ENCODE measurements around the gene C6orf89. TPM values are rescaled to one million over a fixed set of nuclear protein-coding genes. Genes with fewer than 3 reads are reported as not detected.
A peak's percentile ranks its signal among the peaks of the same experiment; 100 is the strongest.

Gene C6orf89
- total RNA-seq, 3 donors from 2014 or later: 27.2 to 27.7 (median 27.4) TPM

- peaks cover 44% of the 10 kb centered on the region for H3K4me1 Mint-ChIP-seq (ENCODE audit: low read depth)
These were observed 28.6 kb downstream of the C6orf89 start for GRCh38 chr6:36914227-36914794.

GRCh38 chr6:36915599-36915998, 29.8 kb downstream of the C6orf89 start:
- Mint-ChIP-seq H3K4me1 (ENCODE audit: low read depth) (peaks cover 44% of the 10 kb centered on the region), H3K36me3 (ENCODE audit: insufficient read depth) (peaks cover 25% of the 10 kb centered on the region), H3K4me3 (no peak overlapping the region), H3K9me3 (no peaks in the 10 kb centered on the region), H3K27me3 (ENCODE audit: low read depth) (no peaks in the 10 kb centered on the region)
- ATAC-seq (no peak), DNase-seq (no peak)

More at GRCh38 chr6:36914227-36914794, 28.6 kb downstream of the C6orf89 start:
- peak overlapping the region; percentile 54 for H3K4me3 Mint-ChIP-seq
- peaks cover 21% of the 10 kb centered on the region for H3K36me3 Mint-ChIP-seq (ENCODE audit: insufficient read depth)
- H3K9me3 Mint-ChIP-seq: no peaks in the 10 kb centered on the region
- ATAC-seq (no peak), DNase-seq (no peak)
- no peaks in the 10 kb centered on the region for H3K27me3 Mint-ChIP-seq (ENCODE audit: low read depth)

- ATAC-seq (no peak), DNase-seq (no peak)
- Mint-ChIP-seq H3K27me3 (ENCODE audit: low read depth) (no peaks in the 10 kb centered on the region), H3K36me3 (ENCODE audit: insufficient read depth) (peaks cover 26% of the 10 kb centered on the region), H3K9me3 (no peaks in the 10 kb centered on the region), H3K4me3 (no peak overlapping the region), H3K4me1 (ENCODE audit: low read depth) (peaks cover 40% of the 10 kb centered on the region)
These were observed 30.4 kb downstream of the C6orf89 start for GRCh38 chr6:36916126-36916525.

GRCh38 chr6:36917541-36918193, 31.9 kb downstream of the C6orf89 start:
- Mint-ChIP-seq H3K9me3 (no peaks in the 10 kb centered on the region), H3K27me3 (ENCODE audit: low read depth) (no peaks in the 10 kb centered on the region), H3K4me1 (ENCODE audit: low read depth) (peaks cover 27% of the 10 kb centered on the region), H3K36me3 (ENCODE audit: insufficient read depth) (peaks cover 26% of the 10 kb centered on the region), H3K4me3 (no peak overlapping the region)
- DNase-seq (no peak), ATAC-seq (no peak)

GRCh38 chr6:36920049-36920448, 34.3 kb downstream of the C6orf89 start:
- ATAC-seq (no peak), DNase-seq (no peak)
- no peaks in the 10 kb centered on the region for H3K9me3 Mint-ChIP-seq
- H3K4me3 Mint-ChIP-seq: no peak overlapping the region
- H3K4me1 Mint-ChIP-seq (ENCODE audit: low read depth): peaks cover 7% of the 10 kb centered on the region
- H3K36me3 Mint-ChIP-seq (ENCODE audit: insufficient read depth): peaks cover 24% of the 10 kb centered on the region
- no peaks in the 10 kb centered on the region for H3K27me3 Mint-ChIP-seq (ENCODE audit: low read depth)

DNA sequence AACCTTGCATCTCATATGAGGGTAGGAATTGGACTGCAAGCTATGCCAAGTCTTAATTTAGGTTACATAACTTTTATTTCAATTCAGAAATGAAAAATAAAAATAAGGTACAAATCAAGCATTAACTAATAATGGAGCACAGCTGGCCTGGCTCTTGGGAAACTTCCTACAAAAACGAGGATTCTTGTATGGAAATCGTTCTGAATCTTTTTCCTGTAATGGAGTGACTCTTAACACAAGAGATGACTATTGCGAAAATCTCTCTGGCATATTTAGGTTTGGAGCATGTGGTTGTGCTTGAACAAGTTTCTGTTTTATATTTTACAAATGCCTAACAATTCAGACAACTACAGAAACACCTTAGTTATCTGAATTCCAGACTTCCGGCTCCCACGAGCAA, 34.8 kb downstream of the C6orf89 start:
- H3K4me3 Mint-ChIP-seq: no peak overlapping the region
- no peaks in the 10 kb centered on the region for H3K9me3 Mint-ChIP-seq
- peaks cover 5% of the 10 kb centered on the region for H3K4me1 Mint-ChIP-seq (ENCODE audit: low read depth)
- peaks cover 24% of the 10 kb centered on the region for H3K36me3 Mint-ChIP-seq (ENCODE audit: insufficient read depth)
- H3K27me3 Mint-ChIP-seq (ENCODE audit: low read depth): no peaks in the 10 kb centered on the region
- DNase-seq (no peak), ATAC-seq (no peak)

GRCh38 chr6:36924131-36924530, 38.4 kb downstream of the C6orf89 start:
- no peak for ATAC-seq
- H3K4me3 Mint-ChIP-seq: no peak overlapping the region
- no peaks in the 10 kb centered on the region for H3K27me3 Mint-ChIP-seq (ENCODE audit: low read depth)
- no peak for DNase-seq
- no peaks in the 10 kb centered on the region for H3K9me3 Mint-ChIP-seq
- peaks cover 2% of the 10 kb centered on the region for H3K4me1 Mint-ChIP-seq (ENCODE audit: low read depth)
- peaks cover 22% of the 10 kb centered on the region for H3K36me3 Mint-ChIP-seq (ENCODE audit: insufficient read depth)

DNA sequence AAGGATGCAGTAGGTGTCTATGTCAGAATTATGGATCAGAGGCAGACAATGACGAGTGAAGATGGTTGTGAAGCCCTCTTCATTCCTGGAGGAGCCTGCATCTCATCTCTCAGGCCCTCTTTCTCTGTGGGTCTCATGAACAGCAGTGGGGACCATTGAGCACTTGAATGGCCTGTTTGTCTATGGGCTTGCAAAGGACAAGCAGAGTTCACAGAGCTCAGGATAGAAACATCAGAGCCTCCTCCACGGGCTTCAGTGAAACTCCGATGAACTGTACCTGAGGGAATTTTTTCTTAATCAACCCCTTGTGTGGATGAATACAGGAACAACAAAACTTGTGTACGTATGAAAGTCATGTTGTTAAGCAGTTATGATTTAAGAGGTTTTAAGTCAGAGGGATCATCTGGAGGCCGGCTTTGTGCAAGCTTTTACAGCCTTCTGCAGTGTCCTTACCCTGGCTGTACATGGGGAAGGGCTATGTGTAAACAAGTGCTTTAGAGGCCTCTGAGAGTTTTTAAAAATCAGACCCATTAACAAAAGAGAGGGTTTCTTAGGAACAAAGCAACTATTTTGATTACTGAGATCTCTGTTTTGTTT, 39.1 kb downstream of the C6orf89 start:
- no peak for DNase-seq
- ATAC-seq: no peak
- H3K4me1 Mint-ChIP-seq (ENCODE audit: low read depth): peaks cover 2% of the 10 kb centered on the region
- H3K9me3 Mint-ChIP-seq: no peaks in the 10 kb centered on the region
- peaks cover 16% of the 10 kb centered on the region for H3K36me3 Mint-ChIP-seq (ENCODE audit: insufficient read depth)
- H3K27me3 Mint-ChIP-seq (ENCODE audit: low read depth): no peaks in the 10 kb centered on the region
- H3K4me3 Mint-ChIP-seq: no peak overlapping the region

DNA sequence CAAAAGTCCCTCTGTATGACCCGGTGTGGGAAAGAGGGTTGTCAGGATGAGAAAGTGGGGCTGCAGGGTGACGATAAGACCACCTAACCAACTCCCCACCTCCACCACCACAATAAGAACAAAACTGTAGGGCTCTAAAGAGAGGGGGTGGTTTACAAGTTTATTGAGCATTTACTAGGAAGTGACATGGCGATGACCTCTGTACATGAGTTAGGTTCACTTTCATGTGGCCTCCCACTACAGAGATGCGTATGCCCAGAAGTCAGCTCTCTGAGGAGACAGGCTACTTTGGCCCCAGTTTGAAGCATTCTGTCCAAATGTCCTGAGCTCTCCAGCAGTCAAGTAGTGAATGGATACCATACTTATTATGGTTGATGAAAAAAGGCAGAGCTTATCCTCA, 40.1 kb downstream of the C6orf89 start:
- H3K4me3 Mint-ChIP-seq: no peak overlapping the region
- DNase-seq (no peak), ATAC-seq (peak; percentile 27 to 61)
- H3K4me1 Mint-ChIP-seq (ENCODE audit: low read depth): peaks cover 2% of the 10 kb centered on the region
- H3K36me3 Mint-ChIP-seq (ENCODE audit: insufficient read depth): peaks cover 16% of the 10 kb centered on the region
- no peaks in the 10 kb centered on the region for H3K9me3 Mint-ChIP-seq
- H3K27me3 Mint-ChIP-seq (ENCODE audit: low read depth): no peaks in the 10 kb centered on the region

DNA sequence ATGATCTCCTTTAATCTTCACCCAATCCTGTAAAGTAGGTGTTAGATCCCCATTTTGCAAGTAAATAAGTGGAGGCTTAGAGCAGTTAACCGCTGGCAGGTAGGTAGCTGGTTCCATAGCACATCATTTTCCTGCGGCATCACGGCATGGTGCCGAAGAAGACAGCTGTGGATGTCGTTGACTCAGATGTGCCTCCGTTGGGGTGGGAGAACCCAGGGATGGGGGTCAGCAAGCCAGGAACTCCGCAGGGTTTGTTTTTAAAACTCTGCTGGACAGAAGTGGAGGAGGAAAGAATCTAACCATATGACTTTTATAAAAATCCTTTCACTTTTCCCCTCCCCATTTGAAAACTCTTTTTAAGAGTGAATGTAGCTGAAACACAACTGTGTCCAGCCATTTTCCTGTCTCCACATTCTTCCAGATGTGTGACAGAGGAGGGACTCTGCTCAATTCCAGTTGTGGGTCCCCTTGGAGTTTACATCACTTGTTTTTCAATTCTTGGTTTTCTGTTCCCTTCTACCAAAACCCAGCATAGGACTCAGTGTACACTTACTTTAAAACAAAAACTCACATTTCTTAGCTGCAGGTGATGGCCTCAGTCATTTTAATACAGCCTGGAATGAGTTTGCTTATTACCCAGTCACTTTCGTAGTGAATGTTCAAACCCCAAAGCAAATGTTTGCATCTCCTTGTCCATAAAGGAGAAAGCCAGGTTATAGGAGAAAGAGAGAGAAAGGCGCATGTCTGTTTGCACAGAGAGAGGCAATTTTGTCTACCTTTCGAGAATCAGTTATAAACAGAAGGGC, 41.2 kb downstream of the C6orf89 start:
- H3K27me3 Mint-ChIP-seq (ENCODE audit: low read depth): no peaks in the 10 kb centered on the region
- no peak for ATAC-seq
- peaks cover 2% of the 10 kb centered on the region for H3K4me1 Mint-ChIP-seq (ENCODE audit: low read depth)
- no peak overlapping the region for H3K4me3 Mint-ChIP-seq
- peaks cover 13% of the 10 kb centered on the region for H3K36me3 Mint-ChIP-seq (ENCODE audit: insufficient read depth)
- H3K9me3 Mint-ChIP-seq: no peaks in the 10 kb centered on the region
- DNase-seq: no peak

GRCh38 chr6:36927691-36928546, 42.2 kb downstream of the C6orf89 start:
- H3K9me3 Mint-ChIP-seq: no peaks in the 10 kb centered on the region
- DNase-seq: no peak
- peaks cover 13% of the 10 kb centered on the region for H3K36me3 Mint-ChIP-seq (ENCODE audit: insufficient read depth)
- H3K27me3 Mint-ChIP-seq (ENCODE audit: low read depth): no peaks in the 10 kb centered on the region
- H3K4me1 Mint-ChIP-seq (ENCODE audit: low read depth): peaks cover 2% of the 10 kb centered on the region
- H3K4me3 Mint-ChIP-seq: no peak overlapping the region
- ATAC-seq: no peak

DNA sequence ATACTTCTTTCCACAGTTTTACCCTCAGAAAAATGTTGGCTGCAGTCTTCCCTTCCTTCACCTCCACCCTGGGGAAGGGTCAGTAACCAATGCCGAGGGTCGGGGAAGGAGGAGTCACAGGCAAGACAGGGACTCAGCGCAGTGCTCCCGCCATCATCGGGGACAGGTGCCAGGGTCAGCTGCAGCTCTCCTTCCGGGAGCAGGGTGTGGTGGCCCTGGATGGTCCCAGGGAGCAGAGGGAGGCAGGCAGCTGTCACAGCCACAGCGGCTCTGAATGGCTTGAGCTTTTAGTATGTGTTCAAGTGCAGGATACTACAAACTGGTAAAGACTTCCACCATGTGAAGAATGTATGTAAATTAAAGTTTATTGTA, 42.8 kb downstream of the C6orf89 start:
- Mint-ChIP-seq H3K36me3 (ENCODE audit: insufficient read depth) (peaks cover 13% of the 10 kb centered on the region), H3K4me1 (ENCODE audit: low read depth) (peaks cover 2% of the 10 kb centered on the region), H3K27me3 (ENCODE audit: low read depth) (no peaks in the 10 kb centered on the region), H3K9me3 (no peaks in the 10 kb centered on the region), H3K4me3 (no peak overlapping the region)
- no peak for DNase-seq
- no peak for ATAC-seq

- DNase-seq: no peak
- ATAC-seq: no peak
These were observed 43.4 kb downstream of the C6orf89 start for GRCh38 chr6:36929152-36929551.

DNA sequence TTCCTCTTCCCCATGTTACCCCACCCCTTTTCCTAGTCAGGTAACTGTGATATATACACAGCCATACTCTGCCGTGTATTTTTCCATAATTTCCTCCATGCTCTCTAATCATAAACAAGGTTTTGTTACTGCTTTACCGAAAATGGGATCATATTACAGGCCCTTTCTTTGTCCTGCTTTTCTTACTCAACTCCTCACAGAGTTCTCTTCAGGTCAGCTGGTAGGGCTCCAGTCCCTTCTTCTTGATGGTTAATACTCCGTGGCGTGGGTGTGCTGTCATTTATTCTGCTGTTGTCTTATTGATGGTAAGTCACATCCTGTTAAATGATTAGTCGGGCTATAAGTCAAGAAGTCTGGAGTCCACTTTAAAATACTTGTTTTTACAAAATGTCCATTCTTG, 43.9 kb downstream of the C6orf89 start:
- DNase-seq (no peak), ATAC-seq (no peak)
- Mint-ChIP-seq H3K9me3 (no peaks in the 10 kb centered on the region), H3K4me3 (no peak overlapping the region), H3K36me3 (ENCODE audit: insufficient read depth) (peaks cover 7% of the 10 kb centered on the region), H3K4me1 (ENCODE audit: low read depth) (peaks cover 2% of the 10 kb centered on the region), H3K27me3 (ENCODE audit: low read depth) (no peaks in the 10 kb centered on the region)

More at GRCh38 chr6:36929152-36929551, 43.4 kb downstream of the C6orf89 start:
- Mint-ChIP-seq H3K4me1 (ENCODE audit: low read depth) (peaks cover 2% of the 10 kb centered on the region), H3K4me3 (no peak overlapping the region), H3K27me3 (ENCODE audit: low read depth) (no peaks in the 10 kb centered on the region), H3K36me3 (ENCODE audit: insufficient read depth) (peaks cover 11% of the 10 kb centered on the region), H3K9me3 (no peaks in the 10 kb centered on the region)

Data from activated T-cell treated with anti-CD3 and anti-CD28 coated beads, Interleukin-2, amount 50 U/mL, for 4 hours (primary cell).